Stimulated activated CD4-positive, alpha-beta T cell treated with anti-CD3 and anti-CD28 coated beads, TNF-alpha, amount 100 ng/mL, for 1 hour (primary cell): ENCODE results near the gene SLC35A2.
"Not testable (repeated sequence)": the region's sequence is repeated elsewhere in the genome, so short reads cannot be mapped to it uniquely, and the experiment has no call there.

ENCODE experiments used
- DNase-seq, 3 donors: peaks; one replicate each; pipeline ENCODE4 v3.0.0-alpha.2; 2020; ENCODE audit warnings: low read depth in 3 of 3, low spot score in 1 of 3

SLC35A2 gene

GRCh38 chrX:48903290-48903689, 8.2 kb downstream of the SLC35A2 start:
- DNase-seq, result no peak

- DNase-seq, result no peak
Observed at GRCh38 chrX:48902776-48903175, 8.7 kb downstream of the SLC35A2 start.

DNA sequence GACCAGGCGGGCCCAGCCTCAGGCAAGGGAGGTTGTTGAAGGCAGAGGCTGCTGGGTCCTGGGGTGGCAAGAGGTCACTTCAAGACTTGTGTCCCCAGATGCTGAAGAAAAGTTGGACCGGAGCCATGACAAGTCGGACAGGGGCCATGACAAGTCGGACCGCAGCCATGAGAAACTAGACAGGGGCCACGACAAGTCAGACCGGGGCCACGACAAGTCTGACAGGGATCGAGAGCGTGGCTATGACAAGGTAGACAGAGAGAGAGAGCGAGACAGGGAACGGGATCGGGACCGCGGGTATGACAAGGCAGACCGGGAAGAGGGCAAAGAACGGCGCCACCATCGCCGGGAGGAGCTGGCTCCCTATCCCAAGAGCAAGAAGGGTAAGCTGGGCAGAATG, 9.3 kb downstream of the SLC35A2 start:
- DNase-seq, result no peak

DNA sequence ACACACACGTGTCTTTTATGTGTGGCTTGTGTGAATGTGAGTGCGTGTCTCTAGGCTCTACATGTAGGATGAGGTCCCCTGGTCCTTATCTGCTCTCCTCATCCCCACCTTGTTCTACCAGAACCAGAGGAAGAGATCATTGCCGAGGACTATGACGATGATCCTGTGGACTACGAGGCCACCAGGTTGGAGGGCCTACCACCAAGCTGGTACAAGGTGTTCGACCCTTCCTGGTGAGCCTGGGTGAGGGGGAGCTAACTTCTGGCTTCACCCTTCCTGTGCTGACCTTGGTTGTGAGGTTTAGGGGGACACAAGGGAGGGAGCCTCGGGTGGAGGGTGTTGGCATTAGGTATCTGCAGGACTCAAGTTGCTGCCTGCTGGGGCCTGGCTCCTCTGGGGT, 10.4 kb downstream of the SLC35A2 start:
- no peak for DNase-seq

GRCh38 chrX:48899078-48899410, 12.4 kb downstream of the SLC35A2 start:
- no peak for DNase-seq

DNA sequence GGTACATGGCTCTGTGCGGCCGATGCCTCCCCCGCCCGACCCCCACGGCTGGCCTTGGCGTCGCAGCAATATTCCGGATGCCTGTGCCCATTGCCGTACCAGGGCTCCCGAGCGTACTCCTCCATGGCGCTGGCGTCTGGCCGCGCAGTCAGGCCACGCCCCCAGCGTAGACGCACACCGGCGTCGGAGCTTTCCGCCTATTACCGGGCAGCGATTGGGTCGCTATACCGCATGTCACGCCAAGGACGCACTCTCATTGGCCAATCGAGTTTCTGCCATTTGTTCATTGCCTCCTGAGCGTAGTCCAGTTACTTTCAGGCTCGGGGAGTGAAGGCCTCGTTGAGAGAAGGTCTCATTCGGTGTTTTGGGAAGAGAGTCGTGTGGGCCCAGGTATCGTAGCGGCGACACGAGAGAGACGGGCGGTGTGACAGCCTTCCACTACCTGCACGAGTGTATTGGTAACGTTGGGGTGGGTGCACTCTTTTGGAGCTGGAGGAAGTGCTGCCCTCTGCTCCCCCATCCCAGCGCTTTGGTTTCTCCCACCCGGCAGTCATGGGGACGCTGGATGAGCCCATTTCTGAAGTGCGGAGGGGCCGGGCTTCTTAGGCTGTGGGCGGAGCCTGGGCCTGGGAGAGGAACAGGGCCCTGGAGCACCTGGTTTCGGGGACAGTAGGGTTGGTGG, 13.7 kb downstream of the SLC35A2 start, which contains the start of the genes PQBP1 and TIMM17B:
PQBP1 (plus strand) TSS at position 306 of the 682 bp plus-strand sequence. CDS start 580 bp downstream, outside the sequence.
TIMM17B (minus strand) TSS at position 144 of the 682 bp plus-strand sequence; CDS start at position 125, 19 bp downstream.
- peak; percentile 62 to 72 (median 67) for DNase-seq

GRCh38 chrX:48897157-48897624, 14.3 kb downstream of the SLC35A2 start:
- no peak for DNase-seq

- DNase-seq, result no peak
Observed at GRCh38 chrX:48896611-48897011, 14.8 kb downstream of the SLC35A2 start.

DNA sequence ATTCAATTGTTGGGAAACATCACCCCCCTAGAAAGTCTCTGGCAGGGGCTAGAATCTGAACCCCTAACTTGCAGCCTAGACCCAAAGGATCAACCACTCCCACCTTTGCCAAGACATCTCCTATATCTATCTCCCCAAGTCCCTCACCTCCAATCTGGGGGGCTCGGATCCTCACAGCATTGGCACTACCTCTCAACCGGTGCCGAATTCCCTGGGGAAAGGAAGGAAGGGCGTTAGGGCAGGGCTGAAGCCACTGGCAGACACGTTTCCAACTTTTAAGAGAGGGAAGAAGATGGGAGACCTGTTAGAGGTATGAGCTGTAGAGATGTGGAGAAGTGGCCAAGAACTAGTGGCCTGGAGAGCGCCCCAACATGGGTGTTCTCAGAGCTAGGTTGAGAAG, 16.6 kb downstream of the SLC35A2 start:
- no peak for DNase-seq

DNA sequence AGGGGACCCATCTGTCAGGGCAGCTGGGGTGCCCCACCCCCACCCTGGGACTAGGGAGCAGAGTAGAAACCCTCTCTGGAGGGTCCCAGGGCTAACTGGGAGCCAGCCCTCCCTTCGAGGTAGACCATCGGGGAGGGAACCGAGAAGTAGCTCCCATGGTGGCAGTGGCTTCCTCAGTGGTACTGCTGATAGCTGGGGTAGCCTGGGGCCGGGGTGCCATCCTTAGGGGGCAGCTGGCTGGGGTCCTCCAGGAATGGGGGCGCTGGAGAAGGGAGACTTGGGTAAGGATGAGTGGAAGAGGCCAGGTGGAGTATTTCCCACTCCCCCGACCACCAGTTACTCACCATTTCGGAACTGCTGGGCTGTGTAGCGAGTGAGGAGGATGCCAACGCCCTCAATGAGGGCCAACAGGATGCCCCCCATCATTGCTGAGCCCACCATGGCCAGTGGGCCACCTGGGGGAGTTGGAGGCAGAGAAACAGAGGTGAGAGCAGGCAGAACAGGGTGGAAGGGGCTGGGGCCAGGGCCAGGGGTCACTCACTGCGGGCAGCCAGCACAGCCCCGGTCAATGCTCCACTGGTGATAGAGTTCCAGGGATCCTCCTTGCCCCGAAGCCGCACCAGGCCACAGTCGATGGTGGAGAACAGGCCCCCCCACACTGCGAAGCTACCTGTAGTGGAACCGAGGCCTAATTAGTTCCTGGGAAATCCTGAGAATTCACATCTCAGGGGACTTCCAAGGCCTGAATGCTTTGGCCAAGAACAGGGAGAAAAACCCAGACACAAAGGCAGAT, 17.7 kb downstream of the SLC35A2 start:
- DNase-seq, result no peak

DNA sequence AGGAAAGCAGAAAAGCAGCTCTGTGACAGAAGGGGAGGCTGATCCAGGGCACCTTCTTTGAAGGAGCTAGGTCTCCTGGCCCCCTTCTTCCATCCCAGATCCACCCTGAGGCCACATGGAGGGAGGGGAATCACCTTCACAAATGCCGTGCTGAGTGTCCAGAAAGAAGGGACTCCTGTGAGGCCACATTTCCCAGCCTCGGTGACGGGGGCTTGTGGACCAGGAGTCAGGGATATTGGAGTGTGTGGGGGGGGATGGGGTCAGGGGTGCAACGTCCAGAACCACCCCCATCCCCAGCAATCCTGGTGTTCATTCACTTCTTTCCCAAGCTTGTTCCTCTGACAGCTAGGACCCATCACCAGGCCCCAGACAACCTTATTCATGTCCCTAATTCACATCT, 18.6 kb downstream of the SLC35A2 start:
- DNase-seq, result no peak

DNA sequence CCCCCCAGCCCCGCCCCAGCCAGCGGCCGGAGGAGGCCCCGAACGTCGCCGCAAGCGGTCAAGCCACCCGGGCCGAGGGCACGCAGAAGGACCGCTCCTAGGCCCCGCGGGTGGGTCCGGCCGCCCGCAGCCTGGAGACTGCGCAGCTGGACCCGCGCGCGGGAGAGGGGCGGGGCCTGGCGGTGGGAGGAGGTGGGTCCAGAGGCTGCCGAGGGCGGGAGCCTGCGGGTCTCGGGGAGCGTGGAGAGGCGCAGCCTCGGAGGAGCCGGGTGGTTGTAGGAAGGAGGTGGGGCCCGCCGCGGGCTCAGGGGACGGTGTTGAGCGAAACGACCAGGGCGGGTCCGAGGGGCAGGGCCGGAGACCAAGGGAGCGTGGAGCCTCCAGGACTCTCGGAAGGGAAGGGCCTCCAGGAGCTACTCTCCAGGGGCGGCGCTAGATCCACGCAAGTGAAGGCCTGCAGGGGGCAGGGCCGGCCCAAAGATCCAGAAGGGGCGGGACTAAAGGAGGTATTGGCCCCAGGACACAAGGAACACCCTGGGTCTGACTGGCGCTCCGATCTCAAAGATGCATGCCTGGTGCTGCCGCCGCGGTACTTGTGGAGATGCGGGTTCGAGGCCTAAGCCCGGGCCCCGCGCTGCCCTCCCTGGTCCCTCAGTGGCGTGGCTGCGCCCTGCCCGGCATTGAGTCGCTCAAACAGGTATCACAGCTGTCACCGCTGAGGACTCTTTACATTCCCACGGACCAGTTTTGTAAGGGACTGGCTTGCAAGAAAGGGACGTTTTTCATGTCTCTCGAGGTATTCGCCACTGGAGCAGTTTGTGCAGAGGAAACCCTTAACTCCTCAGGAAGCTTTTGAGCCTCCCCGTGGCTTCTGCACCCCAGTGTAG, 19.8 kb downstream of the SLC35A2 start:
- peak in 2 of 3 donors; percentile 36 to 51 for DNase-seq

DNA sequence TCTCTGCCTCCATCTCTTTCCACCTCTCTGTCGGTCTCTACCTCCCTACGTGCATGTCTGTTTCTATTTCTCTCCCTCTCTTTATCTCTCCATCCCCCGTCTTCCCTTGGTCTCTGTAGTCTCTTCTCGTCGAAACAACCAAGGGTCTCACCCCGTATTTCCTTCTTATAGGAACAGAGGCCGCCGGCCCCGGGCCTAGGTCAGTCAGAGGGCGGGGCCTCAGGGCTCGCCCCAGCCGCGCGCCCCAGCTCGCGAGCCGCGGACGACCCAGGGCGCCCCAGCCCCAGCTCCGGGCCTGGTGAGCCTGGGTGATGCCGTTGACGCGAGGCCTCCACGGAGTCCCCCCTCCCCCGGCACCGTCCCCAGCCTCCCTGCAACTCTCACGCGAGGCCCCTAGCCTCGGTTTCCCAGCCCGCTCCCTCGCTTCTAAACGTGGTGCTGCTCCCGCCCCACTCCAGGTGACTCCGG, 20.5 kb downstream of the SLC35A2 start:
- no peak for DNase-seq

DNA sequence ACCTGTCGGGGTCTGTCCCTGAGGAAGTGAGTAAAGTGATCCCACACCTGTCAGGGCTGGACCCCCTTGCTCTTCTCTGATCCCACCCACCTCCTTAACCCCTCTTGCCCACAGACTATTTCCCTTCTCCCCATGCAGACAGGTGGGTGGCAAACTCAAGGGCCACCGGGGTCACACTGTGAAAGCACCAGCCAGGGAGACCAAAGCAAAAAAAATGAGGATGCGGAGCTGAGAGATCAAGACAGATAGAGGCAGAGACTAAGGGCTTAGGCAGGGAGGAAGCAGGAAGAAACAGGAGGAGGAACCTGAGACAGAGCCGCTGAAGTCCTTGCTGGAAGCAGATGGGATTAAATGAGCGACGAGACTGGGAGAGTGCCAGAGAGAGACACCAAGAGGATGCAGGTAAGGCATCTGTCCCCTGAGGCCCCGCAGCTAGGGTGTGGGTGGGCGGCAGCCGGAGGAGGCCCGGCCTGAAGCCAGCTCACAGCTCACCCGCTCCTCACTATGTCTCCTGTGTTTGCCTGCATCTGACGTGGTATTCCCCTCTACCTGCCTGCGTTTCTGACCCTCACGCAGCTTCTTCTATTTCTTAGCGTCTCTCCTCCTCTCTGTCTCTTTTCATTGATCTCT, 21.0 kb downstream of the SLC35A2 start:
- DNase-seq, result no peak

DNA sequence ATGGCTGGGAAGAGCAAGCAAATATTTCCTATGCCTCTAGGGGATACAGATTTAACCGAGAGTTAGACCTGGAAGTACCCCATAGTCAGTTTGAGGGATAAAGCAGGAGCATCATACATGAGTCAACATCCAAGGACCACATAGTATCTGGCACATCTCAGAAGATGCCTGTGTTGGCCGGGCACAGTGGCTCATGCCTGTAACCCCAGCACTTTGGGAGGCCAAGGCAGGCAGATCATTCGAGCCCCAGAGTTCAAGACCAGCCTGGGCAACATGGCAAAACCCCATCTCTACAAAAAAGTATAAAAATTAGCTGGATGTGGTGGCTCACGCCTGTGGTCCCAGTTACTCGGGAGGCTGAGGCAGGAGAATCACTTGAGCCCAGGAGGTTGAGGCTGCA, 24.9 kb downstream of the SLC35A2 start:
- DNase-seq, result not testable (repeated sequence)

GRCh38 chrX:48883729-48884128, 27.7 kb downstream of the SLC35A2 start:
- no peak for DNase-seq

GRCh38 chrX:48876944-48877343, 34.5 kb downstream of the SLC35A2 start:
- DNase-seq, result not testable (repeated sequence)

GRCh38 chrX:48872017-48872416, 39.4 kb downstream of the SLC35A2 start:
- not testable (repeated sequence) for DNase-seq

GRCh38 chrX:48864210-48864609, 47.2 kb downstream of the SLC35A2 start:
- no peak for DNase-seq

- DNase-seq, result no peak
Observed at GRCh38 chrX:48854898-48855297, 56.5 kb downstream of the SLC35A2 start.
